HG02884 (cell line): Measurements from ENCODE around the gene CASP8.
A peak's percentile ranks its signal among the peaks of the same experiment; 100 is the strongest.

ENCODE experiments used
- ATAC-seq: cut with Tn5 transposase; IDR thresholded peaks from one replicate; pipeline ENCODE4 v1.9.1; 2021; ENCODE audit warnings: mild to moderate bottlenecking, moderate library complexity; ENCODE audit not compliant: unreplicated experiment

Gene CASP8

GRCh38 chr2:201260302-201260800 is at the start of gene CASP8:
TSS of gene CASP8 (plus strand) at chr2:201260536. CDS start at chr2:201266487, 5,951 bp downstream.
- ATAC-seq, result no peak

- ATAC-seq, result no peak
Measured at GRCh38 chr2:201215963-201216362, 44.4 kb upstream of the CASP8 start.

GRCh38 chr2:201216918-201217317 is 43.4 kb upstream of the CASP8 start:
- no peak for ATAC-seq

- ATAC-seq, result no peak
Measured at GRCh38 chr2:201218780-201219179, 41.6 kb upstream of the CASP8 start.

- no peak for ATAC-seq
Measured at GRCh38 chr2:201219328-201220096, 40.8 kb upstream of the CASP8 start.

- ATAC-seq, result no peak
Measured at GRCh38 chr2:201220102-201220570, 40.2 kb upstream of the CASP8 start.

GRCh38 chr2:201223089-201224073 is 37.0 kb upstream of the CASP8 start:
- ATAC-seq, result peak; percentile 91

- ATAC-seq, result no peak
Measured at GRCh38 chr2:201228271-201228911, 31.9 kb upstream of the CASP8 start.

- ATAC-seq, result no peak
Measured at GRCh38 chr2:201228912-201229290, 31.4 kb upstream of the CASP8 start.

- peak; percentile 42 for ATAC-seq
Measured at GRCh38 chr2:201231781-201232466, 28.4 kb upstream of the CASP8 start.

GRCh38 chr2:201232467-201232815 is 27.9 kb upstream of the CASP8 start:
- no peak for ATAC-seq

- peak; percentile 90 for ATAC-seq
Measured at GRCh38 chr2:201233192-201233811, 27.0 kb upstream of the CASP8 start.

- no peak for ATAC-seq
Measured at GRCh38 chr2:201233812-201234662, 26.3 kb upstream of the CASP8 start.

GRCh38 chr2:201234663-201235135 is 25.6 kb upstream of the CASP8 start:
- ATAC-seq, result no peak

- no peak for ATAC-seq
Measured at GRCh38 chr2:201235860-201236811, 24.2 kb upstream of the CASP8 start.

- no peak for ATAC-seq
Measured at GRCh38 chr2:201237486-201238123, 22.7 kb upstream of the CASP8 start.
